Posterior cingulate gyrus (tissue), 11 donors: ENCODE measurements around the gene ZACN.
"Not testable (repeated sequence)": the region's sequence is repeated elsewhere in the genome, so short reads cannot be mapped to it uniquely, and the experiment has no call there.

Experiments
- DNase-seq, 10 donors: peaks; one replicate each; pipeline versions ENCODE4 v3.0.0 to v3.0.0-alpha.2; 2020 to 2021; ENCODE audit warnings: mixed read lengths in 3 of 10
- intact Hi-C: fragments of 100-400 bp; cut with DNase I; formaldehyde crosslinking; loops from one replicate; pipeline ENCODE4 v1.15.1; 2023

ZACN gene

DNA sequence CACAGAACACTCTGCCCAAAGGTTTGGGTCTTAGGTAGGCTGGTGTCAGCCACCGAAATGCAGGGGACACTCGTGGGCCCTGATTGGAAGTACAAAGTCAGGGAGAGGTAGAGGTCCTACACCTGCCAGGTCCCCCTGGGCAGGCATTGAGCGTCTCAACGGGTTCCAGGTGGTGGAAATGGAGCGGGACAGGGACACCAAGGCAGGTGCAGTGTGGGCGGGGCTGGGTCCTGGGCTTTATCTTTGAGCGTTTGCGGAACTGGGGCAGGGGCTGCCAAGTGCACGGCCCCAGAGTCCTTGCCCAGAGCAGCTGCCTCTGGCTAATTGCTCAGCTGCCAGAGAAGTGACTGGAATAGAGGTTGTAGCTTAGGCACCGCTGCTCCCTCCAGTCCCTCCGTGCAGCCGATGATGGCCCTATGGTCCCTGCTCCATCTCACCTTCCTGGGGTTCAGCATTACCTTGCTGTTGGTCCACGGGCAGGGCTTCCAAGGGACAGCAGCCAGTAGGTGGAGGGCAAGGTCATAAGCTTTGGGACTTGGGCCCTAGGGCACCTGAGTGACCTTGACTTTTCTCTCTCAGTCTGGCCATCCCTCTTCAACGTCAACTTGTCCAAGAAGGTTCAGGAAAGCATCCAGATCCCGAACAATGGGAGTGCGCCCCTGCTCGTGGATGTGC lies at the start of gene ZACN:
Gene ZACN, plus strand, starts transcription at position 323 of the 675 bp plus-strand sequence. Its CDS starts 83 bp downstream, at position 406.
- intact Hi-C loops: no loop called here
- peak in 1 of 10 donors; percentile 72 for DNase-seq

DNA sequence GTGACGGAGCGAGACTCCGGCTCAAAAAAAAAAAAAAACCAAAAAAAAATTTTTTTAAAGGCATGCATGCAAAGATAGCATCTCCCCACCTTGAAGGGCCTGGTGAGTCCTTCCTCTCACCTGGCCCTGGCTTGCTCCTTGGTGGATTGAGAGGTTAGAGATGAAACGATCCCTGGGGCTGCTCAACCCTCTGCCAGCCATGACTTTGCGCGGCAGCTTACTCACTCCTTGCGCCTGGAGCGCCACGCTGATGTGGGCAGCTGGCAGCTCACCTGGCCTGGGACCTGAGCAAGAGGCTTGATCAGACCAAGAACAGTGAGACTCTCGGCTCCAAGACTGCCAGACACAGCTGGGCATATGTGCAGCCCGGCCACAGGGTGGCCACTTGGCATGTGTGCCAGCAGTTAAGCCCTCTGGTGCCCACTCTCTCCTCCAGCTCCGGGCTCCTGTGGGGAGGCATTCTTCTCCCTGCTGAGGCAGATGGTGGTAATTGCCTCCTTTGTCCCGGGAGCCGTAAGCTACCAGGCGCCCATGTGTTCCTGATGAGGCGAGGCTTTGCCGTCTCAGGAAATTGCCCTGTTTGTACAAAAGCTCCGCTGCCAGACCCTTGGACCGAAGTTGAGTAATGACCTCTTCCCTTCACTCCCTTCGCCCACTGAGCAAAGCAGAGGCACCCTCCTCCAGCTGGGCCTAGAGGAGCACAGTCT lies 46.8 kb upstream of the ZACN start:
- DNase-seq: peak in 2 of 10 donors; percentile 64 to 85
- intact Hi-C loops: no loop called here

DNA sequence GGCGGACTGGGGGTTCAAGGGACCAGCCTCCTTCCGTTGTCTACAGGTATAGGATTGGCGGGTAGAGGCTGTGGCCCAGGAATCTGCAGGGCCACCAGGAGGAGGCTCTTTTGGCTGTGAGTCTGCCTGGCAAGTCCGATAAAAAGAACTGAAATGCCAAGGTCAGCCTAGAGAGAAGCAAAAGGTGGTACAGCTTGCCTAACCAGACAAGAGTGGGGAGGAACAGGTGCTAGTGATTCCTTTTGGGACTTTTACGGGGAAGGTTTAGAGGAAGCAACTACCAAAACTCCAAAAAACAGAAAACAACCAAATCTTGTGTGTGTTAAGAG lies 46.2 kb upstream of the ZACN start:
- DNase-seq: no peak
- intact Hi-C loops: no loop called here

- DNase-seq: peak in 2 of 10 donors; percentile 27 to 53
- intact Hi-C loops: no loop called here
Measured at GRCh38 chr17:76033139-76033538, 45.8 kb upstream of the ZACN start.

DNA sequence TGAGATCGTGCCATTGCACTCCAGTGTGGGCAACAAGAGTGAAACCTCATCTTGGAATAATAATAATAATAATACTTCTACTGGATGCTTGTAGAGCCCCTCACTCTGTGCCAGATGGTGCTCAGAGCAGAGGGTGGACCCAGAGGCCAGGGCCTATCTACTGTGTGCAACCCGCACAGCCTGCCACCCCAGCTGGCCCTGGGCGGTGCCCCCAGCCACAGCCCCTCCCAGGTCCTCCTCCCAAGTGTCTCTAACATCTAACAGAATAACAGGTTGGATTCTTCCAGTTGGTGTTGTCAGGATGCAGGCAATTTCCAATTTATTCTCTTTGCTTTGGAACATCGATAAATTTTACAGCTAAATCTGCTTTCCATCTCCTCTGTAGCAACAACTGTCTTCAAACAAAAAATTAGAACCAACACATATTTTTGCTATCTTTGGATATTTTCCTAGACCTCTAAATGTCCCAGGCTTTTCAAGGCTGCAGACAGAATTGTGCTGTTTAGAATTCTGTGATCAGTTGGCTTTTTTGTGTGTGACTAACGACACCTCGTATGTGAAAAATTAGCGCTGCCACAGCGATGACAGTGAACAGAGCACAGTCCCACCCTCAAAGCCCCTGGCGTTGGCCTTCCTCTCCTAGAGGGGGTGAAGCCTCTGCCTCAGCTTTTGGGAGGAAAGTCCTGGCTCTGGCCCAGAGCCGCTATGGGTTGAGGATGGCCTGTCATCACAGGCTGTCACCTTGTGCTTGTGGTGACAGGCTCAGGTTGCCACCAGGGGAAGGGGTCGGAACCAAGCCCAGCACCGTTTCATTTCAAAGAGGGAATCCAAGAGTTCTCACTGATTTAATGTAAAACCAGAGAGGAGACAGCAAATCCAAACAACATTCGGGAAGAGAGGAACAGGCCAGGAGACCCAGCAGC lies 44.3 kb upstream of the ZACN start:
- intact Hi-C loops: no loop called here
- peak in 1 of 10 donors; percentile 31 for DNase-seq

DNA sequence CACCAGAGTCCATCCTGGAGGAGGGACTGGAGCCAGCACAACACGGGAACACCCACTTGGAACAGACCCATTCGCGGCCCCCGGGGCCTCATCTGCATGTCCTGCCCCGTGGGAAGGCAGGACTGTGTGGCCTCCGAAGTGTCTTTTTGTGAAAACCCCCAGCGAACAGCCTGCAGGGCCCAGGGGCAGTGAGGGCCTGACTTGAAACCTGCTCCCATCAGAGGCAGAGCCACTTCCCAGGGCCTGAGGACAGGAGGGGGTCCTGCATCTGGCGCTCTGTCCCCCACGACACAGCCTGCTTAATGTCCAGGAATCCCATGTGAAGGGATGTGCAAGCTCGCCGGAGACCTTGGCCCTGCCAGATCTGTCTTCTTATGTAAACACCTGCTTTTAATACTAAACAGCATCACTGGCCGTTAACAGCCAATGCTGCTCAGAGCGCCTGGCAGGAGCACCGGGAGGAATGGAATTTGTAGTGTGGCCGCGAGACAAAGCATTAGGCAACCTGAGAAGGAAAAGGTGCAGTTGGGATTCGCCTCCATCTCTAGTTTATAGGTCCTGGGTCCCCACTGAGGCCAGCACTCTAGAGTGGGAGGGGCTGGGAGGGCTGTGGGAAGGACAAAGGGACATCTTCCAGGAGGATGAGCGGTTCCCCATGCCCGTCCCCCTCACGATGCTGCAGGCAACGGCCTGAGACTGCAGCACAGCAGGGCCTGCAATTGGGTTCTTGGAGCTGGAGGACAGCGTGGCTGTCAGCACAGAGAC lies 42.3 kb upstream of the ZACN start:
- intact Hi-C loops: no loop called here
- DNase-seq: peak in 2 of 10 donors; percentile 59 to 77

GRCh38 chr17:76038050-76038449 lies 40.9 kb upstream of the ZACN start:
- no peak for DNase-seq
- intact Hi-C loops: no loop called here

- DNase-seq: no peak
- intact Hi-C loops: no loop called here
Measured at GRCh38 chr17:76039121-76039520, 39.9 kb upstream of the ZACN start.

DNA sequence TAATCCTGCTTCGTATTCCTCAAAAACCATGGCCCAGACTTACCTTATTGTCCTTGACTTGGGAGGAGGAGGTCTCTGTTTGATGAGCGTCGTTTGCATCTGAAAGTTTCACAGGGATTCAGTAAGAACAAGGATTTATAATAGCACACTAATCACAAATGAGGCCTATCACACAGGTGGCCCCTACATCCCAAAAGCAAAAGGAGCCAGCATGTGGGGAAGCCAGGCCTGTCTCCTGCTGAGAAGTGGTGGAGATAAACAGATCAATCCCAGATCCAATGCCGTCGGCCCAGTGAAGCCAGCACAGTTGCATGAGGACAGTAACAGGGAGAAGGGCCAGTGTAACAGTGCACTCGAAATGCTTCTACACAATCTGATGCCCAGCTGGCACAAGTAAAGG lies 38.6 kb upstream of the ZACN start:
- peak in 1 of 10 donors; percentile 14 for DNase-seq
- intact Hi-C loops: no loop called here

GRCh38 chr17:76042868-76043267 lies 36.1 kb upstream of the ZACN start:
- DNase-seq, intact Hi-C loops: not testable (repeated sequence)

DNA sequence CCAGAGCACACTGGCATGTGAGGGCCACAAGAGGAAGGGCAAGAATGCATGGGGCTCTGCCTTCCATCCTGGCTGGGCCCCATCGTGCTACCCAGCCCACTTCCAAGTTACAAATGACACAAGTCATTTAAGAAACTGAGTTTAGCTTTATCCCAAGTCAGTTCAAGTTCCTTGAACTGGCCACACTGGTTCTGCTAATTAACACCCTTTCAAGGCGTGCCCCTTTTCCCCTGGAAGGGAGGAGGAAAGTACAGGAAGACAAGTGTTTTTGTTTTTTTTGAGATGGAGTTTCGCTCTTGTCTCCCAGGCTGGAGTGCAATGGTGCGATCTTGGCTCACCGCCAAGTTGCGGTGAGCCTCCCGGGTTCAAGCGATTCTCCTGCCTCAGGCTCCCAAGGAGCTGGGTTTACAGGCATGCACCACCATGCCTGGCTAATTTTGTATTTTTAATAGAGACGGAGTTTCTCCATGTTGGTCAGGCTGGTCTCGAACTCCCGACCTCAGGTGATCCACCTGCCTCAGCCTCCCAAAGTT lies 34.4 kb upstream of the ZACN start:
- intact Hi-C loops: not testable (repeated sequence)
- peak in 1 of 10 donors; percentile 68 for DNase-seq

DNA sequence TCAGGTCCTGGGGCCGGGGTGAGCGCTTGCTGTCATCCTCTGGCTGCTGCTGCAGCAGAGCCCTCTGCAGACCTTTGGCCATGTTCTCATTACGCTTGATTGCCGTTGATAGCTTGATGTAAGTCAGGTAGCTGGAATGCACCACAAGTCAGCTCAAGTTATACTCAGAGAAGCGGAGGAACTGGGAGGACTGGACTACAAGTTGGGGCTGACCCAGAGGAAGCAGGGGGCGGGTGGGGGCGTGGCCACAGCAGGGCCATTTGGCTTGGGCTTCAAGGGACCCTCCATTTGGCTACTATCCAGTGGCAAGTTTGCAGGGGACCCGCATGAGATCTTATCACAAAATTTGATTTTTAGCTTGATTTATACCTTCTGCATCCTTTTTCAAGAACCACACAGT lies 32.9 kb upstream of the ZACN start:
- no peak for DNase-seq
- intact Hi-C loops: no loop called here

- no peak for DNase-seq
- intact Hi-C loops: no loop called here
Measured at GRCh38 chr17:76048025-76048605, 30.9 kb upstream of the ZACN start.

DNA sequence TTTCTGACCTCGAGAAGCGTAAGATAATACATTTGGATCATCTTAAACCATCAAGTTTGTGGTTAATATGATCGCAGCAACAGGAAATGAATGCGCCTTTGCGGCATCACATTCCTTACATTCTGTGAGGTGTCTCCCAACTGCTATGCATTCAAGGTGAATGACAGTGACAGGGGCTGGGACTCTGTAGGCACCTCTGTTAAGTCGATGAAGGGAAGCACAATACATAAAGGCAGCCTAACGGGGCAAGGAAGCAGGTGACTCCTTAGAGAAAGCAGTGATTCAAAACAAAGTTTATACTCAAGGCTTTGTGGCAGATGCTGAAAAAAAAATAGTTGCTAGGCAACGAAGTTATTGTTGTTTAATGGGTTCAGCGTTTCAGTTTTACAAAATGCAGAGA lies 30.3 kb upstream of the ZACN start:
- DNase-seq: no peak
- intact Hi-C loops: no loop called here

GRCh38 chr17:76049239-76049638 lies 29.7 kb upstream of the ZACN start:
- no peak for DNase-seq
- intact Hi-C loops: no loop called here

DNA sequence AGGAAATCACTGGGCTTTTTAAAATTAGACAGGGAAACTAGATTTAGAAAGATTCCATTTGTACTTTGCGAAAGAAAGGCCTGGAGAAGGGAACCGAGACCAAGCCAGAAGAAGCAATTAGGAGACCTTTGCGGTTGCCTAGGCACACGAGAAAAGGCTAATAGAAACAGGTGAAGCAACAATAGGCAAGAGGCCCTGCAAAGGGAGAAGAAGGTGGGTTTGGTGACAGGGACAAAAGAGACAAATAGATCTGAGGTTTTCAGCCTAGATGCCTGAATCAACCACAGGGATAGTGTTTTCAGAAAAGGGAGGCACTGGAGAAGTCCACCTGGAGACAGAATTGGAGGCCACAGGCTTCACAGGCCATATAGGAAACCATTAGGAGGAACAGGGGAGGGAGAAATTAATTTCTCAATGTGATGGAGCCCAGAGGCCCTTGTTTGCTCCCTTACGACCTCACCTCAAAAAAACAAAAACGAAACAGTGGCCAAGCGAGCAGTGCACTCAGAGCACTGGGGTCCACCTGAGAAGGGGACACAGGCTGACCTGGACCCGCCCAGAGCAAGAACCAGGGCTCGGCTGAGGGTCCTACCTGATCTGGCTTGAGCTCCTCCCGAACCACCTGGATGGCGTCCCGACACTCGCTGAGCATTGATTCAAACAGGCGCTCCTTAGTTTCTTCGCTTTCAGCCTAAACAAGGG lies 29.0 kb upstream of the ZACN start:
- intact Hi-C loops: no loop called here
- no peak for DNase-seq

GRCh38 chr17:76050538-76051467 lies 28.2 kb upstream of the ZACN start:
- intact Hi-C loops: no loop called here
- no peak for DNase-seq

DNA sequence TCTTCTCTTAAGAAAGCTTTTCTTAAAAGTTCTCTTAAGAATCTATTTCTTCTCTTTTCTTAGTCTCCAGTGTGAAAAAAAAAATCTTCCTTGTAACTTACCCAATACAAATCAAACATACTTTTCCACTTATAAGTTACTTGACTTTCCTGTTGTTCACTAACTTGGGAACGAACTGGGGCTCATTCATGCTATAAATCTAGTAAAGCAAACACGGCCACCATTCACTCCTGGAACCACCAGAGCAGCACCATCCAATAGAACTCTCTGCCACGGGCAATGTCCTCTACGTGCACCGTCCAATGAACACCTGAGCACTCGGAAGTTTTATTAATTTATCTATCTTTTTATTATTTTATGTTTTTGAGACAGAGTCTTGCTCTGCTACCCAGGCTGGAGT lies 27.4 kb upstream of the ZACN start:
- intact Hi-C loops: no loop called here

More for the DNA sequence above, 27.4 kb upstream of the ZACN start:
- DNase-seq: no peak
